Naive B cell (primary cell): ENCODE data around the gene SNRNP35. TPM values are rescaled to one million over a fixed set of nuclear protein-coding genes. Genes with fewer than 3 reads are reported as not detected.
A peak's percentile ranks its signal among the peaks of the same experiment; 100 is the strongest.
"Not testable (repeated sequence)": the region's sequence is repeated elsewhere in the genome, so short reads cannot be mapped to it uniquely, and the experiment has no call there.

Source experiments
- ATAC-seq, 2 donors: fragments of 150-1000 bp; cut with Tn5 transposase; 2 replicates each; pipeline ENCODE4 v1.10.0; 2021; ENCODE audit warnings: low read depth in 2 of 2, mild to moderate bottlenecking in 2 of 2, moderate library complexity in 2 of 2
- DNase-seq: peaks from one replicate; pipeline ENCODE4 v3.0.0; 2022
- H3K27ac Mint-ChIP-seq, 6 donors: one replicate each; pipeline ENCODE4 v1.8.0; 2020 to 2022; ENCODE audit warnings: mild to moderate bottlenecking in 6 of 6, mixed read lengths in 6 of 6, moderate library complexity in 5 of 6, inconsistent platforms in 2 of 6
- H3K27me3 Mint-ChIP-seq, 3 donors: one replicate each; pipeline ENCODE4 v1.8.0; 2021 to 2022; ENCODE audit warnings: mixed read lengths in 3 of 3, mild to moderate bottlenecking in 1 of 3
- H3K36me3 Mint-ChIP-seq, 2 donors: one replicate each; pipeline ENCODE4 v1.8.0; 2020 to 2022; ENCODE audit warnings: mixed read lengths in 2 of 2, inconsistent platforms in 1 of 2, mild to moderate bottlenecking in 1 of 2
- H3K4me1 Mint-ChIP-seq, 3 donors: one replicate each; pipeline ENCODE4 v1.8.0; 2020 to 2022; ENCODE audit warnings: mixed read lengths in 3 of 3, inconsistent platforms in 1 of 3, mild to moderate bottlenecking in 1 of 3, moderate library complexity in 1 of 3
- H3K4me3 Mint-ChIP-seq, 8 donors: one replicate each; pipeline ENCODE4 v1.8.0; 2020 to 2022; ENCODE audit warnings: mild to moderate bottlenecking in 8 of 8, mixed read lengths in 8 of 8, moderate library complexity in 8 of 8, inconsistent platforms in 2 of 8
- H3K9me3 Mint-ChIP-seq, 7 donors: one replicate each; pipeline ENCODE4 v1.8.0; 2020 to 2022; ENCODE audit warnings: mixed read lengths in 7 of 7, mild to moderate bottlenecking in 5 of 7, inconsistent platforms in 2 of 7, moderate library complexity in 1 of 7
- polyA plus RNA-seq, 6 donors: library from polyadenylated mRNA; unstranded; fragments of 300-500 nt; fragmentation: Illumina TruSeq; gene quantifications; one replicate each; pipeline ENCODE4 v1.2.3, GENCODE V29; 2021; ENCODE audit warnings: low read depth in 6 of 6

SNRNP35 gene, protein sequence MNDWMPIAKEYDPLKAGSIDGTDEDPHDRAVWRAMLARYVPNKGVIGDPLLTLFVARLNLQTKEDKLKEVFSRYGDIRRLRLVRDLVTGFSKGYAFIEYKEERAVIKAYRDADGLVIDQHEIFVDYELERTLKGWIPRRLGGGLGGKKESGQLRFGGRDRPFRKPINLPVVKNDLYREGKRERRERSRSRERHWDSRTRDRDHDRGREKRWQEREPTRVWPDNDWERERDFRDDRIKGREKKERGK
- polyA plus RNA-seq = 10 to 100 TPM; 18.0 to 29.1 (median 28.4) TPM

DNA sequence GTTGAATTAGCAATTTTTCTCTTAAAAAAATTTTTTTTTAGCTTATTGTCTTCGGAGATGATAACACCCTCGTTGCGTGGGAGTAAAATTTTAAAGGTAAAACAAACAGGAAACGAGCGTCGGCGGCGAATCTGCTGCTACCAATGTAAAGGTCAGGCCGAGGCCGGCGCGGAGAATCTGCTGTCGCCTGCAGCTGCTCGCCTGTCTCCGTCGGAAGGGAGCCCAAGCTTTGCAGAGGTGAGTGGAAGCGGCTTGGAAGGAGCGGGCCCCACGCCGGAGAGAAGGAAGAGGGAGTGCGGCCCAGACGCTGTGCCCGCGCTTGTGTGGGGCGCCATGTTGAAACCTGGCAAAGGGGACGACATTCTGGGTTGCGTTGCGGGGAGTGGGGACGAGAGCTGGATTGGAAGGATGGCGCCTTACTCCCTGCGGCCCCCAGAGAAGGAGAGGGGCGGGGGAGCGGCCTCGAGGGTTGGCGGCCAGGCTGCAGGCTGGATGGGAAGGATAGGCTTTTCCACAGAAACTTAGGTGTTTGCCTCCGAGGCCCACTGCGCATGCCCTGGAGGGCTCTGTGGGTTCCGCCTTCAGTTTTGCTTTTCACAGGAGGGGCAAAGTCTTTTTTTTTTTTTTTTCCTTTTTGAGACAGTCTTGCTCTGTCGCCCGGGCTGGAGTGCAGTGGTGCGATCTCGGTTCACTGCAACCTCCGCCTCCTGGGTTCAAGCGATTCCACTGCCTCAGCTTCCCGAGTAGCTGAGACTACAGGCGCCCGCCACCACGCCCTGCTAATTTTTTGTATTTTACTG lies at the start of gene SNRNP35:
Gene SNRNP35 (plus strand): TSS at position 160 of the 800 bp plus-strand sequence. CDS start 7,402 bp downstream, outside the sequence.
- peak; percentile 86 for DNase-seq
- Mint-ChIP-seq H3K36me3 (peaks cover 4 to 8% of the 10 kb centered on the region in 2 donors), H3K4me3 (peak within 1 kb of the TSS; percentile 98 to 100 (median 100)), H3K27me3 (no peaks in the 10 kb centered on the region), H3K27ac (peak within 1 kb of the TSS; percentile 99 to 100 (median 100)), H3K9me3 (no peaks in the 10 kb centered on the region), H3K4me1 (peaks cover 15 to 39% (median 25%) of the 10 kb centered on the region in 3 donors)
- ATAC-seq = peak; percentile 81 to 88

DNA sequence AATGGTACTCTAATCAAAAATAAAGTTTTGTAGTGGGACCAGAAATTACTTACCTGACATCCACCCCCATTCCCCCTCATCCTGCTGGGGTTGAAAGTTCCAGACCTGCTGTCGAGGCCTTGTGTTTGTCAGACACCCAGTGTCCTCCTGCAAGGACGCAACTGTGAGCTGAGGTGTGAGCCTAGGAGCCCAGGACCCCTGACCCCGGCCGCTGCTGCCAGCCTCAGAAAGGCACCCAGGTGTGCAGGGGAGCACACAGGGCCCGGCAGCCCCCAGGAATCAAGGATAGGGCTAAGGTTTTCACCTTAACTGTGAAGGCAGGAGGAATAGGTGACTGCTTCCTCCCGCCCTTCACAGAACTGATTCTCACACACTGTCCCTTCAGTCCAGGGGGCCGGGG lies 49.3 kb upstream of the SNRNP35 start:
- DNase-seq, H3K9me3 Mint-ChIP-seq, H3K27me3 Mint-ChIP-seq, H3K4me3 Mint-ChIP-seq, ATAC-seq, H3K36me3 Mint-ChIP-seq, H3K4me1 Mint-ChIP-seq: not testable (repeated sequence)
- H3K27ac Mint-ChIP-seq = peak overlapping the region in 1 of 6 donors; percentile 53

DNA sequence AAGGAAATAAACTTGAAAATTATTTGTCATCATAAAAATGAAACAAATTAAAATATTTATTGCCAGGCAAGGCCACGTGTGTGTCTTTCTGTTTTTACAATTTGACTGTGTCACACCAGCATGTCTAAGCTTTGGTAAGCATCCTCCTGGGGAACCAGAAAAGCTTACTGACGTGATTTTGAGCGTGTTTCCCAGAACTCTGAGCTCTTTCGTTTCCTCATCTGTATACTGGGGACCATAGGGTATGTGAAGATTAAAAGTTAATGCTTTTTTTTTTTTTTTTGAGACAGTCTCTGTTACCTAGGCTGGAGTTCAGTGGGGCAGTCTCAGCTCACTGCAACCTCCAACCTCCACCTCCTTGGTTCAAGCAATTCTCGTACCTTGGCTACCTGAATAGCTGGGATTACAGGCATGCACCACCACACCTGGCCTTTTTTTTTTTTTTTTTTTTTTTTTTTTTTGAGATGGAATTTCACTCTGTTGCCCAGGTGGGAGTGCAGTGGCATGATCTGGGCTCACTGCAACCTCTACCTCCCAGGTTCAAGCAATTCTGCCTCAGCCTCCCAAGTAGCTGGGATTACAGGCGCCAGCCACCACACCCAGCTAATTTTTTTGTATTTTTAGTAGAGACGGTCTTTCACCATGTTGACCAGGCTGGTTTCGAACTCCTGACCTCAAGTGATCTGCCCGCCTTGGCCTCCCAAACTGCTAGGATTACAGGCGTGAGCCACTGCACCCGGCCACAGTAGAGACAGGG lies 48.5 kb upstream of the SNRNP35 start:
- not testable (repeated sequence) for H3K9me3 Mint-ChIP-seq, H3K4me1 Mint-ChIP-seq, DNase-seq, H3K27me3 Mint-ChIP-seq, H3K36me3 Mint-ChIP-seq, H3K4me3 Mint-ChIP-seq
- peak overlapping the region in 3 of 6 donors; percentile 11 to 66 (median 29) for H3K27ac Mint-ChIP-seq
- ATAC-seq = peak; percentile 23 to 63

DNA sequence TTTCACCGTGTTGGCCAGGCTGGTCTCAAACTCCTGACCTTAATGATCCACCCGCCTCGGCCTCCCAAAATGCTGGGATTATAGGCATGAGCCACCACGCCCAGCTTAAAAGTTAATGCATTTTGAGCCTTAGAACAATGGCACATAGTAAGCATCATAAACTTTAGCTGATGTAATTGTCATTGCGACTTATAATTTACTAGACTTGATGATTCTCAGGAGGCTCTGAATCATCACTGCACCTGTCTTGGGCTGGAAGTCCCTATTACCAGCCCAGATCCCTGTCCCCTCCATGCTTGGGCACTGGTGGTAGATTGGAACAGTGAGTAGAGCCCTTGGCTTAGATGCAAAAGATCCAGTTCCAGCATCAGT lies 47.9 kb upstream of the SNRNP35 start:
- H3K4me3 Mint-ChIP-seq = no peak overlapping the region
- H3K36me3 Mint-ChIP-seq = peaks cover 0 to 3% of the 10 kb centered on the region in 2 donors
- H3K27me3 Mint-ChIP-seq = no peaks in the 10 kb centered on the region
- peaks cover 0 to 5% (median 0%) of the 10 kb centered on the region in 3 donors for H3K4me1 Mint-ChIP-seq
- no peaks in the 10 kb centered on the region for H3K9me3 Mint-ChIP-seq
- no peak for ATAC-seq
- no peak for DNase-seq
- peak overlapping the region in 3 of 6 donors; percentile 11 to 58 (median 56) for H3K27ac Mint-ChIP-seq

DNA sequence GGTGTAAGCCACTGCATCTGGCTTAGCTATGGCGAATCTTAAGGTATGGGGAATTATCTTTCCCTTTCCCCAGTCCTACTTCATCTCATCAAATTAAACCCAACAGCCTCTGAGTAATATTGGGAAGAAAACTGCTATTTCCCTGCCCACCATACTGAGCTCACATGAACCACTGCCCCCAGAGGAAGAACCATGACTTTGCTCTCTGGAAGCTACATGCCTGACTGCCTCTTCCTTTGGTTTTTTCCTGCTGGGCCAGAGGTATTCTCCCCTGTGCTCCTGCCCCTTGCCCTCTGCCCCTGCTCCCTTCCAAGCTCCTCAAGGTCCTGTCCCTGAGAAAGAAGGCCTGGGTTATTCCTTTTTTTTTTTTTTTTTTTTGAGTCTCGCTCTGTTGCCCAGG lies 36.6 kb upstream of the SNRNP35 start:
- Mint-ChIP-seq H3K36me3 (peaks cover 5 to 8% of the 10 kb centered on the region in 2 donors), H3K9me3 (no peaks in the 10 kb centered on the region), H3K4me3 (no peak overlapping the region), H3K27ac (peak overlapping the region in 4 of 6 donors; percentile 38 to 71 (median 46)), H3K27me3 (no peaks in the 10 kb centered on the region), H3K4me1 (peaks cover 5 to 15% (median 8%) of the 10 kb centered on the region in 3 donors)
- DNase-seq (no peak), ATAC-seq (no peak)

DNA sequence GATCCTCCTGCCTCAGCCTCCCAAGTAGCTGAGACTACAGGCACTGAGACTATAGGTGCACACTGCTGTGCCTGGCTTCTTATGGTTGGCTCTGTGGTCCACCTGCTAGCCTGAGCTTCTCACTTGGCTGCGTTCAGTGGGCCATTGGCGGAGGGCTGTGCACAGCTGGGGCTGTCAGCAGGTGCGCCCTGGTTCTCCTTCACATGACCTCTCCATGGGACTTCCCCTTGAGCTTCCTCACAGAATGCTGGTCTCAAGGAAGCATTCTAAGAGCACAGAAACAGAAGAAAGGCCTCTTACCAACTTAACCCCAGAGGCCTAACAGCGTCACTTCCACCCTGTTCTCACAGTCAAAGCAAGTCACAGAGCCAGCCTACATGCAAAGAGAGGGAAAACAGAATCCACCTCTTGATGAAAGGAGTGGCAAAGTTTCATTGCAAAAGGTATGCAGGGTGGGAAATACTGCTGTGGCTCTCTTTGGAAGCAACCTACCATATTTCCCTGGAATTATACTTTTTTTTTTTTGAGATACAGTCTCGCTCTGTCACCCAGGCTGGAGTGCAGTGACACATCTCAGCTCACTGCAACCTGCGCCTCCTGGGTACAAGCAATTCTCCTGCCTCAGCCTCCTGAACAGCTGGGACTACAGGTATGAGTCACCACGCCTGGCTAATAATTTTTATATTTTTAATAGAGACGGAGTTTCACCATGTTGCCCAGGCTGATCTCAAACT lies 30.7 kb upstream of the SNRNP35 start:
- H3K36me3 Mint-ChIP-seq = no peaks in the 10 kb centered on the region
- H3K4me3 Mint-ChIP-seq = peak overlapping the region in 7 of 8 donors; percentile 15 to 80 (median 60)

DNA sequence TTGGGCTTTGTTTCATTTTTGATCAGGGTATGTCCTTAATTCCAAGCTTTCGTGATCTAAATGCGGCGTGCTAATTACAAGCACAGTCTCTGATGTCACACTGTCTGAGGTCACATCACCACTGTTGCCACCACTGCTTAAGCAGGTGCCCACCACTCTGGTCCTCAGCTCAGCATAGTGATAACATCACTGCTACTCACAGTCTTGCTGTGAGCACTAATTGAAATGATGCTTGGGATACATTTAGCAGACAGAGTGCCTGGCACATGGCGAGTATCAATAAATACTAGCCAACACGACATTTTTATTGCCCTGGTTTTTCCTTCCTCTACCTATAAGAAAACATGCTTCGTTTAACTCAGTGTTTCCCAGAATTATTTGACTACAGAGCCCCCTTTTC lies 29.3 kb upstream of the SNRNP35 start:
- Mint-ChIP-seq H3K27me3 (no peaks in the 10 kb centered on the region), H3K4me1 (peaks cover 22 to 52% (median 36%) of the 10 kb centered on the region in 3 donors), H3K36me3 (no peaks in the 10 kb centered on the region), H3K9me3 (peaks cover 0 to 2% (median 0%) of the 10 kb centered on the region in 7 donors), H3K27ac (peak overlapping the region in 5 of 6 donors; percentile 84 to 99 (median 98)), H3K4me3 (peak overlapping the region in 3 of 8 donors; percentile 35 to 41 (median 40))
- ATAC-seq = no peak
- DNase-seq = no peak

More for the DNA sequence above, 30.7 kb upstream of the SNRNP35 start:
- Mint-ChIP-seq H3K27ac (peak overlapping the region; percentile 73 to 99 (median 98)), H3K4me1 (peaks cover 16 to 47% (median 27%) of the 10 kb centered on the region in 3 donors), H3K27me3 (no peaks in the 10 kb centered on the region), H3K9me3 (peaks cover 0 to 2% (median 0%) of the 10 kb centered on the region in 7 donors)
- ATAC-seq (peak; percentile 96 to 97), DNase-seq (peak; percentile 87)

DNA sequence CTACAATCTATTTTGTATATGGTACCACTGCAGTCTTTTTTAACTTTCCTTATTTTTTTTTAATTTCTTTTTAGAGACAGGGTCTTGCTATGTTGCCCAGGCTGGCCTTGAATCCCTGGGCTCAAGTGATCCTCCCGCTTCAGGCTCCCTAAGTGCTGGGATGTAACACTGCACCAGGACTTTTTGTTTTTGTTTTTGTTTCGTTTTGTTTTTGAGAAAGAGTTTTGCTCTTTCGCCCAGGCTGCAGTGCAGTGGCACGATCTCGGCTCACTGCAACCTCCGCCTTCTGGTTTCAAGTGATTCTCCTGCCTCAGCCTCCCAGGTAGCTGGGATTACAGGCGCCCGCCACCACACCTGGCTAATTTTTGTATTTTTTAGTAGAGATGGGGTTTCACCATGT lies 28.8 kb upstream of the SNRNP35 start:
- not testable (repeated sequence) for H3K27me3 Mint-ChIP-seq, DNase-seq, ATAC-seq, H3K9me3 Mint-ChIP-seq, H3K36me3 Mint-ChIP-seq
- H3K4me1 Mint-ChIP-seq = peaks cover 22 to 54% (median 39%) of the 10 kb centered on the region in 3 donors
- H3K4me3 Mint-ChIP-seq = peak overlapping the region in 2 of 8 donors; percentile 35 to 40
- H3K27ac Mint-ChIP-seq = peak overlapping the region in 3 of 6 donors; percentile 77 to 95 (median 84)

DNA sequence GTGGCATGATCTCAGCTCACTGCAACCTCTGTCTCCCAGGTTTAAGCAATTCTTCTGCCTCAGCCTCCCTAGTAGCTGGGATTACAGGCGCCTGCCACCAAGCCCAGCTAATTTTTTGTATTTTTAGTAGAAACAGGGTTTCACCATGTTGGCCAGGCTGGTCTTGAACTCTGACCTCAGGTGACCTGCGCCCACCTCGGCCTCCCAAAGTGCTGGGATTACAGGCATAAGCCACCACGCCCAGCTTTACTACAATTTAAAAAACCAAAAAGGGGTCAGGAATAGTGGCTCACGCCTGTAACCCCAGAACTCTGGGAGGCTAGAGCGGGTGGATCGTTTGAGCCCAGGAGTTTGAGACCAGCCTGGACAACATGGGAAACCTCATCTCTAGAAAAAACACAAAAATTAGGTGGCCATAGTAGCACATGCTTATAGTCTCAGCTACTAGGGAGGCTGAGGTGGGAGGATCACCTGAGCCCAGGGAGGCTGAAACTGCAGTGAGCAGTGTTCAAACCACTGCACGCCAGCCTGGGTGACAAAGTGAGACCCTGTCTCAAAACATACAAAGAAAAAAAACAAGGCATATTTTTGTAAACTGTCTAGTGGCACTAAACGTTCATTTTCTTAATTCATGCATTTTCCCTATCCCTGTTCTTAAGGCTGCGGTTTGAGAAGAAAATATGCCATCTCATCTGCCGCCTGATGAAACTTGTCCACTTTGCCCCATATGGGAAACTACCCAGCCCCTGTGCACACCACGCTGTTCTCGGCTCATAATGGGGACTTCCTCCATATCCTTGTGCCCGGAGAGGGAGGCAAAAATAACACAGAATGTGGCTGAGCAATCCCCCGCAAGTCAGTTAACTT lies 25.8 kb upstream of the SNRNP35 start:
- not testable (repeated sequence) for H3K9me3 Mint-ChIP-seq, H3K36me3 Mint-ChIP-seq, DNase-seq, H3K27me3 Mint-ChIP-seq
- ATAC-seq = peak; percentile 22 to 29
- H3K4me1 Mint-ChIP-seq = peaks cover 27 to 67% (median 55%) of the 10 kb centered on the region in 3 donors
- H3K27ac Mint-ChIP-seq = peak overlapping the region; percentile 75 to 97 (median 77)
- peak overlapping the region; percentile 59 to 99 (median 78) for H3K4me3 Mint-ChIP-seq

DNA sequence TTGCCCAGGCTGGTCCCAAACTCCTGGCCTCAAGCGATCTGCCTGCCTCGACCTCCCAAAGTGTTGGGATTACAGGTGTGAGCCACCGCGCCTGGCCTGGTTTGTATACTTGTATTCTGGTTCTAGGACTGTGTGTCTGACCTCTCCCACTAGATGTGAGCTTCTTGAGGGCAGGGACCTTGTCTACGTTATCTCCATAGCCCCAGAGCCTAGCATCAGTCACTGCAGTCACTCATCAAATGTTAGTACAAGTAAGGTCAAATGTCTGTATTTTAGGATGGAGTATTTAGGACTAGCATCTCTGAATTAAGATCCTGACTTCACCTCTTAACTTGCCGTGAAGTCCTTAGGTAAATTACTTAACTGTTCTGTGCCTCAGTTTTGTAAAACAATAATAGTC lies 24.3 kb upstream of the SNRNP35 start:
- H3K4me3 Mint-ChIP-seq = peak overlapping the region; percentile 2 to 99 (median 82)
- H3K27me3 Mint-ChIP-seq = no peaks in the 10 kb centered on the region
- DNase-seq = no peak
- no peaks in the 10 kb centered on the region for H3K9me3 Mint-ChIP-seq
- H3K36me3 Mint-ChIP-seq = no peaks in the 10 kb centered on the region
- H3K4me1 Mint-ChIP-seq = peaks cover 26 to 58% (median 49%) of the 10 kb centered on the region in 3 donors
- no peak for ATAC-seq
- peak overlapping the region; percentile 76 to 97 (median 86) for H3K27ac Mint-ChIP-seq

DNA sequence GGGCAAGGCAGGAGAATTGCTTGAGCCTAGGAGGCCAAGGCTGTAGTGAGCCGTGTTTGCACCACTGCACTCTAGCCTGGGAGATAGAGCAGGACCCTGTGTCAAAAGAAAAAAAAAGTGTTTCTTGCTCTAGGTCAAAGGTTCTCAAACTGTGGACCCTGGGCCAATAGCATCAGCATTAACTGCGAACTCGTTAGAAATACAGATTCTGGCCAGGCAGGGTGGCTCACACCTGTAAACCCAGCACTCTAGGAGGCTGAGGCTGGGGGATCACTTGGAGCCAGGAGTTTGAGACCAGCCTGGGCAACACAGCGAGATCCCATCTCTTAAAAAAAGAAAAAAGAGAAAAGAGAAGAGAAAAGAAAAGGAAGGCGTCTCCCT lies 22.3 kb upstream of the SNRNP35 start:
- Mint-ChIP-seq H3K4me3 (peak overlapping the region; percentile 94 to 99 (median 96)), H3K27ac (peak overlapping the region; percentile 91 to 99 (median 96)), H3K27me3 (no peaks in the 10 kb centered on the region), H3K4me1 (peaks cover 26 to 53% (median 49%) of the 10 kb centered on the region in 3 donors), H3K36me3 (no peaks in the 10 kb centered on the region), H3K9me3 (no peaks in the 10 kb centered on the region)
- DNase-seq (no peak), ATAC-seq (no peak)
